ENCODE measurements around the gene TMEM106A.
"Not testable (repeated sequence)": the region's sequence is repeated elsewhere in the genome, so short reads cannot be mapped to it uniquely, and the experiment has no call there.

The TMEM106A gene

GRCh38 chr17:43220511-43221125 lies 8.9 kb downstream of the TMEM106A start:
- no peak overlapping the region for H3K4me3 ChIP-seq (ENCODE audit: low read depth, low read length)
- TF ChIP-seq CTCF (IDR thresholded peaks at IDR 0.05; ENCODE audit: low read depth, low read length, missing control alignments), result no peak
- DNase-seq (ENCODE audit: low read depth), result no peak
- in situ Hi-C loops (cut with HindIII; ENCODE audit: low sequenced_read_pairs), result no loop called here

- DNase-seq (ENCODE audit: low read depth), result no peak
- in situ Hi-C loops (cut with HindIII; ENCODE audit: low sequenced_read_pairs), result no loop called here
- no peak for TF ChIP-seq CTCF (IDR thresholded peaks at IDR 0.05; ENCODE audit: low read depth, low read length, missing control alignments)
- H3K4me3 ChIP-seq (ENCODE audit: low read depth, low read length), result no peak overlapping the region
These were observed 12.6 kb downstream of the TMEM106A start for GRCh38 chr17:43224146-43224705.

- in situ Hi-C loops (cut with HindIII; ENCODE audit: low sequenced_read_pairs), result no loop called here
- no peak for TF ChIP-seq CTCF (IDR thresholded peaks at IDR 0.05; ENCODE audit: low read depth, low read length, missing control alignments)
These were observed 14.7 kb downstream of the TMEM106A start for GRCh38 chr17:43226393-43226792.

GRCh38 chr17:43228020-43228782 lies 16.5 kb downstream of the TMEM106A start, which contains the start of gene CCDC200:
CCDC200 (minus strand) TSS chr17:43228623; CDS start chr17:43228554, 69 bp downstream.
- in situ Hi-C loops (cut with HindIII; ENCODE audit: low sequenced_read_pairs); H3K4me3 ChIP-seq (ENCODE audit: low read depth, low read length); DNase-seq (ENCODE audit: low read depth): not testable (repeated sequence)

More at GRCh38 chr17:43226393-43226792, 14.7 kb downstream of the TMEM106A start:
- DNase-seq (ENCODE audit: low read depth), result no peak
- no peak overlapping the region for H3K4me3 ChIP-seq (ENCODE audit: low read depth, low read length)

- in situ Hi-C loops (cut with HindIII; ENCODE audit: low sequenced_read_pairs); DNase-seq (ENCODE audit: low read depth): not testable (repeated sequence)
- peak overlapping the region; percentile 21 for H3K4me3 ChIP-seq (ENCODE audit: low read depth, low read length)
These were observed 19.7 kb downstream of the TMEM106A start for GRCh38 chr17:43231205-43232020.

GRCh38 chr17:43232021-43232699 lies 20.5 kb downstream of the TMEM106A start:
- in situ Hi-C loops (cut with HindIII; ENCODE audit: low sequenced_read_pairs), result not testable (repeated sequence)

GRCh38 chr17:43233263-43233662 lies 21.6 kb downstream of the TMEM106A start:
- in situ Hi-C loops (cut with HindIII; ENCODE audit: low sequenced_read_pairs); DNase-seq (ENCODE audit: low read depth); H3K4me3 ChIP-seq (ENCODE audit: low read depth, low read length): not testable (repeated sequence)

More at GRCh38 chr17:43232021-43232699, 20.5 kb downstream of the TMEM106A start:
- not testable (repeated sequence) for DNase-seq (ENCODE audit: low read depth)
- peak overlapping the region; percentile 21 for H3K4me3 ChIP-seq (ENCODE audit: low read depth, low read length)

GRCh38 chr17:43233877-43234276 lies 22.2 kb downstream of the TMEM106A start, which contains the start of gene RNU2-1:
RNU2-1 (minus strand) TSS chr17:43233977.
- in situ Hi-C loops (cut with HindIII; ENCODE audit: low sequenced_read_pairs); DNase-seq (ENCODE audit: low read depth); H3K4me3 ChIP-seq (ENCODE audit: low read depth, low read length): not testable (repeated sequence)

- DNase-seq (ENCODE audit: low read depth); H3K4me3 ChIP-seq (ENCODE audit: low read depth, low read length); in situ Hi-C loops (cut with HindIII; ENCODE audit: low sequenced_read_pairs): not testable (repeated sequence)
These were observed 27.9 kb downstream of the TMEM106A start for GRCh38 chr17:43239597-43239996.

GRCh38 chr17:43240596-43241352 lies 29.1 kb downstream of the TMEM106A start:
- DNase-seq (ENCODE audit: low read depth); H3K4me3 ChIP-seq (ENCODE audit: low read depth, low read length); in situ Hi-C loops (cut with HindIII; ENCODE audit: low sequenced_read_pairs): not testable (repeated sequence)

- in situ Hi-C loops (cut with HindIII; ENCODE audit: low sequenced_read_pairs); H3K4me3 ChIP-seq (ENCODE audit: low read depth, low read length); DNase-seq (ENCODE audit: low read depth): not testable (repeated sequence)
These were observed 34.8 kb downstream of the TMEM106A start for GRCh38 chr17:43246456-43246855.

Measured in astrocyte of the cerebellum (primary cell).